ENCODE measurements around the gene ANKRD34A. TPM values are rescaled to one million over a fixed set of nuclear protein-coding genes. Genes with fewer than 3 reads are reported as not detected.
A peak's percentile ranks its signal among the peaks of the same experiment; 100 is the strongest.

The ANKRD34A gene
- total and polyA plus RNA-seq, 2 of the 13 experiments (the other 11 are each of a cell fraction or from before 2014, with no cell fraction given), result 0.05 to 0.07 TPM

DNA sequence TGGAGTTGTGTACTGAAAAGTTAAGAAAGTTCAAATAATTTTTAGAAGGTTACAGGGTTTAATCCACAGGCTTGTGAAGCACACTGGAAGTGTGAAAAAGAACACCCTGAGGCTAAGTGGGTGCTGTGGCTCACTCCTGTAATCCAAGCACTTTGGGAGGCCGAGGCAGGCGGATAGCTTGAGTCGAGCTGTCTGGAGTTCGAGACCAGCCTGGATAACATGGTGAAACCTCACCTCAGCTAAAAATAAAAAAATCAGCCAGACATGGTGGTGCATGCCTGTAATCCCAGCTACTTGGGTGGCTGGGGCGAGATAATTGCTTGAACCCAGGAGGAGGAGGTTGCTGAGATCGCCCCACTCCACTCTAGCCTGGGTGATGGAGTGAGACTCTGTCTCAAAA, 22.2 kb upstream of the ANKRD34A start:
- peak overlapping the region; percentile 79; the same call in 1 of the 2 replicates for H3K4me2 ChIP-seq (ENCODE audit: low read depth, low read length)
- CTCF ChIA-PET (ENCODE audit: low intra/inter-chr PET ratio, low total read pairs), result no interaction called here
- TF ChIP-seq, protein P1, sequence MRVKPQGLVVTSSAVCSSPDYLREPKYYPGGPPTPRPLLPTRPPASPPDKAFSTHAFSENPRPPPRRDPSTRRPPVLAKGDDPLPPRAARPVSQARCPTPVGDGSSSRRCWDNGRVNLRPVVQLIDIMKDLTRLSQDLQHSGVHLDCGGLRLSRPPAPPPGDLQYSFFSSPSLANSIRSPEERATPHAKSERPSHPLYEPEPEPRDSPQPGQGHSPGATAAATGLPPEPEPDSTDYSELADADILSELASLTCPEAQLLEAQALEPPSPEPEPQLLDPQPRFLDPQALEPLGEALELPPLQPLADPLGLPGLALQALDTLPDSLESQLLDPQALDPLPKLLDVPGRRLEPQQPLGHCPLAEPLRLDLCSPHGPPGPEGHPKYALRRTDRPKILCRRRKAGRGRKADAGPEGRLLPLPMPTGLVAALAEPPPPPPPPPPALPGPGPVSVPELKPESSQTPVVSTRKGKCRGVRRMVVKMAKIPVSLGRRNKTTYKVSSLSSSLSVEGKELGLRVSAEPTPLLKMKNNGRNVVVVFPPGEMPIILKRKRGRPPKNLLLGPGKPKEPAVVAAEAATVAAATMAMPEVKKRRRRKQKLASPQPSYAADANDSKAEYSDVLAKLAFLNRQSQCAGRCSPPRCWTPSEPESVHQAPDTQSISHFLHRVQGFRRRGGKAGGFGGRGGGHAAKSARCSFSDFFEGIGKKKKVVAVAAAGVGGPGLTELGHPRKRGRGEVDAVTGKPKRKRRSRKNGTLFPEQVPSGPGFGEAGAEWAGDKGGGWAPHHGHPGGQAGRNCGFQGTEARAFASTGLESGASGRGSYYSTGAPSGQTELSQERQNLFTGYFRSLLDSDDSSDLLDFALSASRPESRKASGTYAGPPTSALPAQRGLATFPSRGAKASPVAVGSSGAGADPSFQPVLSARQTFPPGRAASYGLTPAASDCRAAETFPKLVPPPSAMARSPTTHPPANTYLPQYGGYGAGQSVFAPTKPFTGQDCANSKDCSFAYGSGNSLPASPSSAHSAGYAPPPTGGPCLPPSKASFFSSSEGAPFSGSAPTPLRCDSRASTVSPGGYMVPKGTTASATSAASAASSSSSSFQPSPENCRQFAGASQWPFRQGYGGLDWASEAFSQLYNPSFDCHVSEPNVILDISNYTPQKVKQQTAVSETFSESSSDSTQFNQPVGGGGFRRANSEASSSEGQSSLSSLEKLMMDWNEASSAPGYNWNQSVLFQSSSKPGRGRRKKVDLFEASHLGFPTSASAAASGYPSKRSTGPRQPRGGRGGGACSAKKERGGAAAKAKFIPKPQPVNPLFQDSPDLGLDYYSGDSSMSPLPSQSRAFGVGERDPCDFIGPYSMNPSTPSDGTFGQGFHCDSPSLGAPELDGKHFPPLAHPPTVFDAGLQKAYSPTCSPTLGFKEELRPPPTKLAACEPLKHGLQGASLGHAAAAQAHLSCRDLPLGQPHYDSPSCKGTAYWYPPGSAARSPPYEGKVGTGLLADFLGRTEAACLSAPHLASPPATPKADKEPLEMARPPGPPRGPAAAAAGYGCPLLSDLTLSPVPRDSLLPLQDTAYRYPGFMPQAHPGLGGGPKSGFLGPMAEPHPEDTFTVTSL (CRISPR knock-in tag; IDR thresholded peaks at IDR 0.05; ENCODE audit: borderline replicate concordance), result no peak
- TF ChIP-seq, protein P2, sequence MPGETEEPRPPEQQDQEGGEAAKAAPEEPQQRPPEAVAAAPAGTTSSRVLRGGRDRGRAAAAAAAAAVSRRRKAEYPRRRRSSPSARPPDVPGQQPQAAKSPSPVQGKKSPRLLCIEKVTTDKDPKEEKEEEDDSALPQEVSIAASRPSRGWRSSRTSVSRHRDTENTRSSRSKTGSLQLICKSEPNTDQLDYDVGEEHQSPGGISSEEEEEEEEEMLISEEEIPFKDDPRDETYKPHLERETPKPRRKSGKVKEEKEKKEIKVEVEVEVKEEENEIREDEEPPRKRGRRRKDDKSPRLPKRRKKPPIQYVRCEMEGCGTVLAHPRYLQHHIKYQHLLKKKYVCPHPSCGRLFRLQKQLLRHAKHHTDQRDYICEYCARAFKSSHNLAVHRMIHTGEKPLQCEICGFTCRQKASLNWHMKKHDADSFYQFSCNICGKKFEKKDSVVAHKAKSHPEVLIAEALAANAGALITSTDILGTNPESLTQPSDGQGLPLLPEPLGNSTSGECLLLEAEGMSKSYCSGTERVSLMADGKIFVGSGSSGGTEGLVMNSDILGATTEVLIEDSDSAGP (CRISPR knock-in tag; IDR thresholded peaks at IDR 0.05; ENCODE audit: borderline replicate concordance), result no peak
- TF ChIP-seq, protein P3, sequence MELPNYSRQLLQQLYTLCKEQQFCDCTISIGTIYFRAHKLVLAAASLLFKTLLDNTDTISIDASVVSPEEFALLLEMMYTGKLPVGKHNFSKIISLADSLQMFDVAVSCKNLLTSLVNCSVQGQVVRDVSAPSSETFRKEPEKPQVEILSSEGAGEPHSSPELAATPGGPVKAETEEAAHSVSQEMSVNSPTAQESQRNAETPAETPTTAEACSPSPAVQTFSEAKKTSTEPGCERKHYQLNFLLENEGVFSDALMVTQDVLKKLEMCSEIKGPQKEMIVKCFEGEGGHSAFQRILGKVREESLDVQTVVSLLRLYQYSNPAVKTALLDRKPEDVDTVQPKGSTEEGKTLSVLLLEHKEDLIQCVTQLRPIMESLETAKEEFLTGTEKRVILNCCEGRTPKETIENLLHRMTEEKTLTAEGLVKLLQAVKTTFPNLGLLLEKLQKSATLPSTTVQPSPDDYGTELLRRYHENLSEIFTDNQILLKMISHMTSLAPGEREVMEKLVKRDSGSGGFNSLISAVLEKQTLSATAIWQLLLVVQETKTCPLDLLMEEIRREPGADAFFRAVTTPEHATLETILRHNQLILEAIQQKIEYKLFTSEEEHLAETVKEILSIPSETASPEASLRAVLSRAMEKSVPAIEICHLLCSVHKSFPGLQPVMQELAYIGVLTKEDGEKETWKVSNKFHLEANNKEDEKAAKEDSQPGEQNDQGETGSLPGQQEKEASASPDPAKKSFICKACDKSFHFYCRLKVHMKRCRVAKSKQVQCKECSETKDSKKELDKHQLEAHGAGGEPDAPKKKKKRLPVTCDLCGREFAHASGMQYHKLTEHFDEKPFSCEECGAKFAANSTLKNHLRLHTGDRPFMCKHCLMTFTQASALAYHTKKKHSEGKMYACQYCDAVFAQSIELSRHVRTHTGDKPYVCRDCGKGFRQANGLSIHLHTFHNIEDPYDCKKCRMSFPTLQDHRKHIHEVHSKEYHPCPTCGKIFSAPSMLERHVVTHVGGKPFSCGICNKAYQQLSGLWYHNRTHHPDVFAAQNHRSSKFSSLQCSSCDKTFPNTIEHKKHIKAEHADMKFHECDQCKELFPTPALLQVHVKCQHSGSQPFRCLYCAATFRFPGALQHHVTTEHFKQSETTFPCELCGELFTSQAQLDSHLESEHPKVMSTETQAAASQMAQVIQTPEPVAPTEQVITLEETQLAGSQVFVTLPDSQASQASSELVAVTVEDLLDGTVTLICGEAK (IDR thresholded peaks at IDR 0.05), result no peak
- TF ChIP-seq, protein P3 (CRISPR knock-in tag; IDR thresholded peaks at IDR 0.05), result no peak
- TF ChIP-seq RAD21 (CRISPR knock-in tag; IDR thresholded peaks at IDR 0.05) (no peak), ZBTB38 (CRISPR knock-in tag; IDR thresholded peaks at IDR 0.05) (no peak), KLF15 (CRISPR knock-in tag; IDR thresholded peaks at IDR 0.05; ENCODE audit: borderline replicate concordance) (no peak), ZNF33B (CRISPR knock-in tag; IDR thresholded peaks at IDR 0.05) (no peak)

More for the DNA sequence above, 22.2 kb upstream of the ANKRD34A start:
- DNase-seq (ENCODE audit: low spot score) (no peak), ATAC-seq (no peak), FAIRE-seq (no peak)
- 78% methylated on average over 6 of the region's 6 CpGs for WGBS (ENCODE audit: low lambda C conversion rate)
- in situ Hi-C loops (cut with HindIII; ENCODE audit: extremely low pct_ligation_motif_present, low pct_unique_long_range_greater_than_20kb) (no loop called here), intact Hi-C loops (cut with micrococcal nuclease; ENCODE audit: unreplicated experiment) (no loop called here)
- peaks cover 76% of the 10 kb centered on the region for H3K4me1 ChIP-seq (ENCODE audit: insufficient read depth, low read length)
- no peak overlapping the region for H2AFZ ChIP-seq (ENCODE audit: low read length)
- POLR2A ChIA-PET, result interaction anchor here (0.7 to 2.1 kb wide), 2 partner anchors 14 to 59 kb away, joined by 3 to 7 read pairs; partner anchors contain the start of gene RBM8A
- no peak overlapping the region for H3K4me3 ChIP-seq (replicated peaks in 1 of 3; ENCODE audit: insufficient read depth in 1 of 3, low read depth in 2 of 3, low read length in 3 of 3)
- no peak overlapping the region for H3K9ac ChIP-seq (ENCODE audit: insufficient read depth, low read depth, low read length)
- no peaks in the 10 kb centered on the region for H3K36me3 ChIP-seq (replicated peaks in 1 of 2; ENCODE audit: control insufficient read depth in 1 of 2, insufficient read depth in 2 of 2, low read length in 2 of 2)
- H3K9me3 ChIP-seq (ENCODE audit: low read length), result no peaks in the 10 kb centered on the region
- no peak overlapping the region for H3K27ac ChIP-seq (ENCODE audit: extremely low read length, insufficient read depth, low read length)
- no TSS peak for BruUV-seq (replicated peaks)
- H4K20me1 ChIP-seq (ENCODE audit: insufficient read depth, low read length), result peaks cover 5% of the 10 kb centered on the region; the same call in 1 of the 2 replicates
- H3K79me2 ChIP-seq (ENCODE audit: insufficient read depth, low read length), result no peaks in the 10 kb centered on the region
- H3K27me3 ChIP-seq (ENCODE audit: control insufficient read depth in 1 of 2, insufficient read depth in 2 of 2, low read length in 2 of 2), result no peaks in the 10 kb centered on the region
